Activated CD4-positive, alpha-beta memory T cell treated with anti-CD3 and anti-CD28 coated beads for 36 hours (primary cell): ENCODE data around the gene NEURL3. TPM values are rescaled to one million over a fixed set of nuclear protein-coding genes. Genes with fewer than 3 reads are reported as not detected.
"Not testable (repeated sequence)": the region's sequence is repeated elsewhere in the genome, so short reads cannot be mapped to it uniquely, and the experiment has no call there.

Experiments used
- CTCF ChIA-PET: fragments of 350-600 bp; sonication (Branson Sonifier 250); formaldehyde crosslinking; loops from one replicate; lab custom pipeline; 2021; ENCODE audit warnings: antibody characterized with exemption, inconsistent platforms; lab: Charles Lee
- POLR2A ChIA-PET: fragments of 350-600 bp; sonication (Branson Sonifier 250); formaldehyde crosslinking; loops from one replicate; lab custom pipeline; 2021; ENCODE audit warnings: antibody characterized with exemption; lab: Charles Lee
- DNase-seq: peaks from one replicate; pipeline ENCODE4 v3.0.0-alpha.2; 2020
- H3K27ac Mint-ChIP-seq: one replicate; pipeline ENCODE4 v1.8.0; 2021; ENCODE audit warnings: mixed read lengths
- H3K27me3 Mint-ChIP-seq: one replicate; pipeline ENCODE4 v1.8.0; 2021; ENCODE audit warnings: mixed read lengths
- H3K36me3 Mint-ChIP-seq: one replicate; pipeline ENCODE4 v1.8.0; 2021; ENCODE audit warnings: mixed read lengths
- H3K4me1 Mint-ChIP-seq: one replicate; pipeline ENCODE4 v1.8.0; 2021; ENCODE audit warnings: low read depth, mixed read lengths
- H3K4me3 Mint-ChIP-seq: one replicate; pipeline ENCODE4 v1.8.0; 2021; ENCODE audit warnings: mild to moderate bottlenecking, mixed read lengths
- H3K9me3 Mint-ChIP-seq: one replicate; pipeline ENCODE4 v1.8.0; 2021; ENCODE audit warnings: mixed read lengths
- intact Hi-C: fragments of 100-400 bp; cut with micrococcal nuclease; formaldehyde crosslinking; loops from one replicate; pipeline ENCODE4 v1.15.1; 2023
- total RNA-seq, 2 experiments: library from RNA; stranded (reverse); gene quantifications; one replicate each; pipeline ENCODE4 v1.2.3, GENCODE V29; 2021

Gene NEURL3, protein sequence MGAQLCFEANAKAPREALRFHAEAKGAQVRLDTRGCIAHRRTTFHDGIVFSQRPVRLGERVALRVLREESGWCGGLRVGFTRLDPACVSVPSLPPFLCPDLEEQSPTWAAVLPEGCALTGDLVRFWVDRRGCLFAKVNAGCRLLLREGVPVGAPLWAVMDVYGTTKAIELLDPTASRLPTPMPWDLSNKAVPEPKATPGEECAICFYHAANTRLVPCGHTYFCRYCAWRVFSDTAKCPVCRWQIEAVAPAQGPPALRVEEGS
- 1 to 10 TPM in 1 of 2 experiments, under 1 TPM in 1; 0.87 to 1.1 TPM for total RNA-seq

DNA sequence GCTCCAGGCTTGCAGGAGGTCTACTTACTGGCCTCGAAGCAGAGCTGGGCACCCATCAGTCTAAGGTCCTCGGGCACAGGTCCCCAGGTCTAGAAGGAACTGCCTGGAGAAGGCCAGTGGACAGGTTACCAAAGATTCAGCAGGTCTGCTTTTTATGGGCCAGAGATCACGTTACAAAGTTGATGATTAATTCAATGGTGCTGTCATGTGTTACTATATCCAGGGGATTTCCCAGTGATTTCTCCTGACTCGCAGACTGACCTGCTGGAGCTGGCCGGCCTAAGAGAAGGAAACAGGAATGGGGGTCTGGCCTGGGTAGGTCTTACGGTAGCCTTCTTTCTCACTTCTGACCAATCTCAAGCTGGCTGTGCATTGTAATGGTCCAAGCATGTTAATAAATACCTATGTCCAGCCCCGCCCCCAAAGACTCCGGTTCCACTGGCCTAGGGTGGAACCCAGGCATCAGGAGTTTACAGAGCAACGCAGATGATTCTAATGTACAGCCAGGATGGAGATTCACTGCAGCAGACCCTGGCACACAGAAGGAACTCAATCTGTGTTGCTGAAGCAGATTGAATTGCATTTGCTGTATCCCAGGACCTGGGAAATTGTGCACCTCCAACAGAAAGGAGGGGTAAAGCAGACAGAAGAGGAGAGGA is at the start of gene NEURL3:
NEURL3 (minus strand) TSS at position 127 of the 659 bp plus-strand sequence; CDS start at position 56, 71 bp downstream.
- intact Hi-C loops: loop anchor here (5.0 kb wide), 1 partner anchor 47 kb away; no protein-coding TSS in a partner anchor
- Mint-ChIP-seq H3K27me3 (peaks cover 6% of the 10 kb centered on the region), H3K27ac (no peak within 1 kb of the TSS), H3K36me3 (no peaks in the 10 kb centered on the region), H3K4me1 (peaks cover 32% of the 10 kb centered on the region), H3K4me3 (no peak within 1 kb of the TSS), H3K9me3 (no peaks in the 10 kb centered on the region)
- ChIA-PET CTCF (interaction anchor here (0.6 to 9.9 kb wide), 5 partner anchors 12 to 98 kb away, joined by 3 to 201 read pairs (median 3); no protein-coding TSS in a partner anchor), POLR2A (no interaction called here)
- peak; percentile 7 for DNase-seq

DNA sequence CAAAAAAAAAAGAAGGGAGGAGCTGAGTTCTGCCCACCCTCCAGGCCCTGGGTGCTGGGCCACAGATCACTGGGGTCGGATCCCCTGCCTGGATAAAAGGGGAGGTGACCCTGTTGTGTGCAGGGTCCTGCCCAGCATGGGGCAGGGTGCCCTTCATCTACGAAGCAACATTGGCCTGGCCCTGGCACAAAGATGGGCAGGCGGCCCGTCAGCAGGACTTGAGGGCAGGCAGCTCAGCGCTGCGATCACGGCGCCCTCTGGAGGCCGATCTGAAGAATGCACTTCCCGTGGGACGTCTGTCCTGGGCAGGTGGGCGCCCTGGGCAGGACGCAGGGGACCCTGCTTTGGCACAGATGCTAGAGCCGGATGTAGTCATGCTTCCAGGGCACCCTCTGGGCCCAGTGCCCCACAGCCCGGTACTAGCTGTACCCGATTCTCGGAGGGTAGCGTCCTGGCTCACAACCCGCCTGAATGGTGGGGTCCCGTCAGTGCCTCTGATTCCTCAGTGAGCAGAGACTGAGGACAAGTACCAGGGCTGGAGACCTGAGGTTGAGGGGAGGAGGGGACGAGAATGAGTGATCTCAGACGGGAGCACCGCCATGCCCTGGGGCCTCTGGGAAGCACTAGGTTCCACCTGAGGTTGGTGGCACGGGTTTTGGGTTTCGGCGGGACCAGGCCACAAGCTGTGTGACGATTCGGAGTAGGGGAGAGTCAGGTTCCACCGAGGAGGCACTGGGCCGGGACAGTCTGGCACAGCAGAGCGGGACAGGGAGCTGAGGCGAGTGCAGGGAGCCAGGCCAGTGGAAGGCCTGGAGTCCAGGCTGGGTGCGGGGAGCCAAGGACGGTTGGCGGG is 49.4 kb upstream of the NEURL3 start:
- Mint-ChIP-seq H3K27ac (peak overlapping the region; percentile 77), H3K9me3 (peaks cover 4% of the 10 kb centered on the region), H3K4me1 (peaks cover 41% of the 10 kb centered on the region), H3K36me3 (peaks cover 24% of the 10 kb centered on the region), H3K27me3 (peaks cover 1% of the 10 kb centered on the region), H3K4me3 (peak overlapping the region; percentile 43)
- CTCF ChIA-PET: interaction anchor here (0.6 to 4.8 kb wide), 40 partner anchors 9 to 248 kb away, joined by 3 to 74 read pairs (median 5); partner anchors contain the start of genes ARID5A, NCAPH and NEURL3
- POLR2A ChIA-PET: interaction anchor here (0.6 to 4.4 kb wide), 8 partner anchors 15 to 416 kb away, joined by 3 to 54 read pairs (median 3); partner anchors contain the start of gene ARID5A
- intact Hi-C loops: loop anchor here (1.0 to 5.0 kb wide), 4 partner anchors 16 to 208 kb away; partner anchors contain the start of genes CNNM4 and NEURL3
- peak; percentile 78 for DNase-seq

DNA sequence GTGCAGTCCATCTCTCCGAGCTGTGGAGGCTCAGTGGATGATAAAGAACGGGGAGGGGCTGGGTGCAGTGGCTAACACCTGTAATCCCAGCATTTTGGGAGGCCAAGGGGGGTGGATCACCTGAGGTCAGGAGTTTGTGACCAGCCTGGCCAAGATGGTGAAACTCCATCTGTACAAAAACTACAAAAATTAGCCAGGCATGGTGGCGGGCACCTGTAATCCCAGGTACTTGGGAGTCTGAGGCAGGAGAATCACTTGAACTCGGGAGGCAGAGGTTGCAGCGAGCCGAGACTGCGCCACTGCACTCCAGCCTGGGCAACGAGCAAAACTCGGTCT is 48.8 kb upstream of the NEURL3 start:
- not testable (repeated sequence) for H3K27me3 Mint-ChIP-seq, H3K9me3 Mint-ChIP-seq, H3K4me3 Mint-ChIP-seq, DNase-seq
- H3K4me1 Mint-ChIP-seq: peaks cover 41% of the 10 kb centered on the region
- peaks cover 24% of the 10 kb centered on the region for H3K36me3 Mint-ChIP-seq
- intact Hi-C loops: loop anchor here (1.0 to 5.0 kb wide), 3 partner anchors 15 to 147 kb away; partner anchors contain the start of gene NEURL3
- H3K27ac Mint-ChIP-seq: peak overlapping the region; percentile 77
- ChIA-PET POLR2A (interaction anchor here (0.6 to 4.4 kb wide), 8 partner anchors 14 to 415 kb away, joined by 3 to 54 read pairs (median 3); partner anchors contain the start of gene ARID5A), CTCF (interaction anchor here (0.6 to 4.8 kb wide), 38 partner anchors 10 to 249 kb away, joined by 3 to 74 read pairs (median 5); partner anchors contain the start of genes ARID5A, NCAPH and NEURL3)

DNA sequence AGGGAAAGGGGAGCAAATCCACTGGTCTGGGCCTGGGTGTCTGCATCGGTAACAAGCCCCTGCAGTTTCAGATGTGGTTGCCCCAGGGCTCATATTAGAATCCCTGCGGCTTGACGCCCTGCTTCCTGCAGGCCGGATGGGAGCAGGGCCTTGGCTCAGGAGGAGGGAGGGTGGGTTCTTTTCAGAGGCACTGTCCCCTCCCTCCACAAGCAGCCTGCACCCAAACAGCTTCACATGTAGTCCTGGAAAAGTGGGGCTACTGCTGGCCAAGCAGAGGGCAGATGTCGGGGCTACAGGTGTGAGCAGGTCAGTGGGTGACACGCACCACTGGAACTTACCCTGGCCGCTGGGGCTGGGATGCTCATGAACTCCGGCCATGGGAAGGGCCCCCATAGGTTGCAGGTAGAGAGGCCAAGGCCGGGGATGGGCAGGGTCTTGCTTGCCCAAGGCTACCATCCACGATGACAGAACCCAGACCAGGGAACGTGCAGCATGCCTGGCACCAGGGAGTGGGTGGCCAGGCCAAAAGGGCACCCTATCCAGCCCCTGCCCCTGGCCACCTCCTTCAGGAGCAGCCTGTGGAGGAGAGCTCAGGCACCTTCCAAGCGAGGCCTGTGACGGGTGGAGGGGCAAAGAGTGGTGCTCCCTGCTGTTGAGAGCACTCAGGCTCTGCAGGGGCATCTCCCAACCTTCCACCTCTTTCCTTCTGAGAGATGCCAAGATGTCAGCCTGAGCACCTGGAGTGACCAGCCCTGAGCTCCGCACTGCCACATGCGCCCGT is 48.2 kb upstream of the NEURL3 start:
- POLR2A ChIA-PET: interaction anchor here (0.7 to 4.4 kb wide), 7 partner anchors 14 to 415 kb away, joined by 3 to 54 read pairs (median 3); partner anchors contain the start of gene ARID5A
- DNase-seq: peak; percentile 42
- Mint-ChIP-seq H3K27me3 (peaks cover 1% of the 10 kb centered on the region), H3K4me1 (peaks cover 41% of the 10 kb centered on the region), H3K27ac (peak overlapping the region; percentile 81), H3K4me3 (peak overlapping the region; percentile 23), H3K36me3 (peaks cover 29% of the 10 kb centered on the region), H3K9me3 (peaks cover 4% of the 10 kb centered on the region)
- intact Hi-C loops: loop anchor here (5.0 kb wide), 1 partner anchor 46 kb away; the partner anchor contains the start of gene NEURL3
- CTCF ChIA-PET: interaction anchor here (0.7 to 4.8 kb wide), 31 partner anchors 9 to 249 kb away, joined by 3 to 74 read pairs (median 6); partner anchors contain the start of genes ARID5A and NEURL3

DNA sequence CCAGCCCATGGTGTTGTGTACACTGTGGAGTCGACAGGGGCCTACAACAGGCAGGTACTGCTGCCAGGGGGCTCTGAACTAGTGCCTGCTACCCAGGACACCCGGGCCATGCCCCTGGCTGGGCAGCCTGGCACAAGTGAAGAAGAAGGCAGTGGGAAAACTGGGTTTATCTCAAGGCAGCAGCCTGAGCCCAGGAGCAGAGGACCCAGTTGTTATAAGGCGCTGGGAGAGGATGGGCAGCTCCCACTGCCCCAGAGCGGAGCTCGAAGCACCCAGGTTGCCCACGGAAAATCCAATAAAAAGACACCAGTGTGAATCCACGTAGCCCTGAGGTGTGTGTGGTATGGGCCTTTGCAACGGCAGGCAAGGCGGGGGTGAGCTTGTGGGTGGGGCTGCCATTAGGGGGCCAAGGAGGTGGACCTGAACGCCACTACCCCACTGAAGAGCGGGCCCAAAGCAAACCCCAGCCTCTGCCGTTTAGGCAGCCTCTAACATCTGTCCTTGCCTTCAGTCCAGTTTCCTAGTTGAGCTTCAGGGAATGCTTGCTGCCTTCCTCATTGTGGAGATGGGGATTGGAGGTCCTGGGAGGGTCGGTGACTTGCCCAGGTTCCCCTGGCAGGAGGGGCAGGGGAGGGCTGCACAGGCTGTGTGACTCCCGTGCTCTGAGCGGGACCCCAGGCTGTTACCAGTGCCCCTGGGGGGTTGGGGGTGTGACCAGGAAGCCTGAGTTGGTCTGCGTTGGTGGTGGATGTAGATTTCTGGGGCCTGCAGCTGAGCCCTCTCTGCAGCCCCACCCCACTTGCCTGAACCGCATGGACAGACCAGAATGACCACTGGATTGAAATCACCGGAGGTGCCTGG is 47.4 kb upstream of the NEURL3 start:
- H3K4me1 Mint-ChIP-seq: peaks cover 39% of the 10 kb centered on the region
- H3K27ac Mint-ChIP-seq: peak overlapping the region; percentile 81
- peaks cover 35% of the 10 kb centered on the region for H3K36me3 Mint-ChIP-seq
- peak overlapping the region; percentile 23 for H3K4me3 Mint-ChIP-seq
- CTCF ChIA-PET: interaction anchor here (1.3 kb wide), 1 partner anchor 146 kb away, joined by 6 read pairs; no protein-coding TSS in a partner anchor
- peaks cover 4% of the 10 kb centered on the region for H3K9me3 Mint-ChIP-seq
- POLR2A ChIA-PET: interaction anchor here (0.7 to 4.4 kb wide), 4 partner anchors 8 to 40 kb away, joined by 3 to 54 read pairs (median 4); partner anchors contain the start of gene ARID5A
- intact Hi-C loops: loop anchor here (5.0 kb wide), 1 partner anchor 45 kb away; the partner anchor contains the start of gene NEURL3
- H3K27me3 Mint-ChIP-seq: peaks cover 1% of the 10 kb centered on the region
- DNase-seq: peak; percentile 31

DNA sequence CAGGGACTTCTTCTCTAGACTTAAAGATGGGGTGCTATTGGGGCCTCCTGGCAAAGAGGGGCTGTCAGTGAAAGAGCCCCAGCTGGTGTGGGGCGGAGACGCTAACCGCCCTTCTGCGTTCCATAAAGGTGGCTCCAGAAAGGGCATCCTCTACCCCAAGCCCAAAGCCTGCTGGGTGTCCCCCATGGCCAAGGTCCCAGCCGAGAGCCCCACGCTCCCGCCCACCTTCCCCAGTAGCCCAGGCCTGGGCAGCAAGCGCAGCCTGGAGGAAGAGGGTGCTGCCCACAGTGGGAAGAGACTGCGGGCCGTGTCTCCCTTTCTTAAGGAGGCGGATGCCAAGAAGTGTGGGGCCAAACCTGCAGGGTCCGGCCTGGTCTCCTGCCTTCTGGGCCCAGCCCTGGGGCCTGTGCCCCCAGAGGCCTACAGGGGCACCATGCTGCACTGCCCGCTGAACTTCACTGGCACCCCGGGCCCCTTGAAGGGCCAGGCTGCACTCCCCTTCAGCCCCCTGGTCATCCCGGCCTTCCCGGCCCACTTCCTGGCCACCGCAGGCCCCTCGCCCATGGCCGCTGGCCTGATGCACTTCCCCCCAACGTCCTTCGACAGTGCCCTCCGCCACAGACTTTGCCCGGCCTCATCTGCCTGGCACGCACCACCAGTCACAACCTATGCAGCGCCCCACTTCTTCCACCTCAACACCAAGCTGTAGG is 46.6 kb upstream of the NEURL3 start:
- intact Hi-C loops: loop anchor here (5.0 kb wide), 1 partner anchor 44 kb away; the partner anchor contains the start of gene NEURL3
- peak overlapping the region; percentile 74 for H3K27ac Mint-ChIP-seq
- H3K27me3 Mint-ChIP-seq: peaks cover 1% of the 10 kb centered on the region
- no peaks in the 10 kb centered on the region for H3K9me3 Mint-ChIP-seq
- ChIA-PET POLR2A (interaction anchor here (1.1 to 4.4 kb wide), 2 partner anchors 7 to 12 kb away, joined by 4 to 54 read pairs; partner anchors contain the start of gene ARID5A), CTCF (interaction anchor here (1.3 kb wide), 1 partner anchor 146 kb away, joined by 6 read pairs; no protein-coding TSS in a partner anchor)
- no peak for DNase-seq
- H3K4me3 Mint-ChIP-seq: peak overlapping the region; percentile 23
- peaks cover 41% of the 10 kb centered on the region for H3K4me1 Mint-ChIP-seq
- peaks cover 38% of the 10 kb centered on the region for H3K36me3 Mint-ChIP-seq

DNA sequence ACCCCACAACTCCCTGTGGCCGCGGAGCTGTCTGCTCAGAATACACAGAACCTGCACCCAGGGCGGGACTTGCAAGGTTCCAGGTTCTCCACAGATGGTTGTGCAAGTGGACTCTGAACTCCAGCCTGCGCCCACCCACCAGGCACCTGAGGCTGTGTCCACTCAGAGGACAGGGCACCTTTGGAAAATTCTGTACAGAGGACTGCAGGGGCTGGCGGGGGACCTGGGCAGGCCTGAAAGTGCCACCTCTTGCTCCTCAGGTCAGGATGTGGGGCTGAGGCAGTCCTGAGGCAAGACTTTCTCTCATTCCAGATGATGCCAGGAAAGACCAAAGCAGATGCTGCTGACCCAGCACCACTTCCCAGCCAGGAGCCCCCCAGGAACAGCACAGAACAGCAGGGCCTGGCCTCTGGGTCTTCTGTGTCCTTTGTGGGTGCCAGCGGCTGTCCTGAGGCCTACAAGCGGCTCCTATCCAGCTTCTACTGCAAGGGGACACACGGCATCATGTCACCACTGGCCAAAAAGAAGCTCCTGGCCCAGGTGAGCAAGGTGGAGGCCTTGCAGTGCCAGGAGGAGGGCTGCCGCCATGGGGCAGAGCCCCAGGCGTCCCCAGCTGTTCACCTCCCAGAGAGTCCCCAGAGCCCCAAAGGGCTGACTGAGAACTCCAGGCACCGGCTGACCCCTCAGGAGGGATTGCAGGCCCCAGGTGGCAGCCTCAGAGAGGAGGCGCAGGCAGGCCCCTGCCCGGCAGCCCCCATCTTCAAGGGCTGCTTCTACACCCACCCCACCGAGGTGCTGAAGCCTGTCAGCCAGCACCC is 45.8 kb upstream of the NEURL3 start:
- peaks cover 1% of the 10 kb centered on the region for H3K27me3 Mint-ChIP-seq
- ChIA-PET POLR2A (interaction anchor here (4.4 kb wide), 1 partner anchor 11 kb away, joined by 54 read pairs; the partner anchor contains the start of gene ARID5A), CTCF (no interaction called here)
- no peak for DNase-seq
- peaks cover 44% of the 10 kb centered on the region for H3K4me1 Mint-ChIP-seq
- H3K9me3 Mint-ChIP-seq: no peaks in the 10 kb centered on the region
- intact Hi-C loops: loop anchor here (5.0 kb wide), 1 partner anchor 44 kb away; the partner anchor contains the start of gene NEURL3
- H3K4me3 Mint-ChIP-seq: no peak overlapping the region
- peaks cover 46% of the 10 kb centered on the region for H3K36me3 Mint-ChIP-seq
- no peak overlapping the region for H3K27ac Mint-ChIP-seq

DNA sequence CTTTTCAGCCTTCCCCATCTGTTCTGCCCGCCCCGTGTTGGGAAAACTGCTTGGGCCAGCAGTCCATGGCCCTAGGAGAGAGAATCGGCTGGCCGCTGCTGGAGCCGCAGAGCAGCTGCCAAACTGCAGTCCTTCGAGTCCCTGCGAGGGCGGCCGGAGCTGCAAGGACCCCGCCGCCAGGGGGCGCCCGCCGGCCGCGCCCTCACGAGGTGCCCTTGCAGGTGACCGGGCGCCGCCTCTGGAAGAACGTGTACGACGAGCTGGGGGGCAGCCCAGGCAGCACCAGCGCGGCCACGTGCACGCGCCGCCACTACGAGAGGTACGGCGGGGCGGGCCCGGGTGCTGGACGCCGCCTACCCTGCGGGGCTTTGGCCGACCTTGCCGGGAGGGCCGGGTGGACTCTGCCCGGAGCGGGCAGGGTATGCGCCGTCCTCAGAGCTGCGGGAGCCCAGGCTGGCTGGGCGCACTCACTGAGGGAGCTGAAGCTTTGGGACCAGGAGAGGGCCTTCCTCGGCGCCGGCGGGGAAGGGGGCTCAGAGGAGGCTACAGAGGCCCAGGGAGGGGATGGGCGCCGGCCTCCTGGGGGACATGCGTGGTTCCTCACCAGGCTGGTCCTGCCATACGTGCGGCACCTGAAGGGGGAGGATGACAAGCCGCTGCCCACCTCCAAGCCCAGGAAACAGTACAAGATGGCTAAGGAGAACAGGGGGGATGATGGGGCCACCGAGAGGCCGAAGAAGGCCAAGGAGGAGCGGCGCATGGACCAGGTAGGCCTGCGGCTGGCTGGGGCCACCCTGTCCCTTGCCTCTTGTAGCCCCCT is 45.0 kb upstream of the NEURL3 start:
- CTCF ChIA-PET: interaction anchor here (1.1 kb wide), 1 partner anchor 41 kb away, joined by 3 read pairs; no protein-coding TSS in a partner anchor

More for the DNA sequence above, 45.0 kb upstream of the NEURL3 start:
- H3K36me3 Mint-ChIP-seq: peaks cover 51% of the 10 kb centered on the region
- peaks cover 50% of the 10 kb centered on the region for H3K4me1 Mint-ChIP-seq
- intact Hi-C loops: loop anchor here (5.0 kb wide), 1 partner anchor 43 kb away; the partner anchor contains the start of gene NEURL3
- H3K27me3 Mint-ChIP-seq: peaks cover 1% of the 10 kb centered on the region
- H3K4me3 Mint-ChIP-seq: no peak overlapping the region
- H3K9me3 Mint-ChIP-seq: no peaks in the 10 kb centered on the region
- DNase-seq: no peak
- H3K27ac Mint-ChIP-seq: no peak overlapping the region
- POLR2A ChIA-PET: interaction anchor here (2.8 kb wide), 1 partner anchor 12 kb away, joined by 15 read pairs; no protein-coding TSS in a partner anchor
